ENCODE results near the gene ALKBH4. TPM values are rescaled to one million over a fixed set of nuclear protein-coding genes. Genes with fewer than 3 reads are reported as not detected.

The ALKBH4 gene
- polyA plus RNA-seq, 1 of the 3 experiments (the other 2 are of a cell fraction), result 18.1 TPM

DNA sequence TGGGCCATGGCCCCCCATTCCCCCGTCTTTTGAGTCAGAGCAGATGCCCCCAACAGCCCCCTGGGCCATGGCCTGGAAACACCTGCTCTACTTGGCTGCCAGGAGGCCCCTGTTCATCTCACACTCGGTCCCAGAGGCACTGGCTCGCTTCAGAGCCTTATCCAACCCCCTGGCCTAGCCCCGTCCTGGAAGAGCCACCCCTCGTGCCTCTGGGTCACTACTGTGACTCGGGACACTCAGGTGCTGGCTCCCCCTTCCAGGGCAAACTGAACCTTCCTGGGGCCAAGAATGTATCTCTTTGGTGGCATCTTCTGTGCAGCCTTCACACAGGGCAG is 7.1 kb upstream of the ALKBH4 start (continued):
- TF ChIP-seq FOXJ3 (CRISPR knock-in tag; IDR thresholded peaks at IDR 0.05), result no peak

DNA sequence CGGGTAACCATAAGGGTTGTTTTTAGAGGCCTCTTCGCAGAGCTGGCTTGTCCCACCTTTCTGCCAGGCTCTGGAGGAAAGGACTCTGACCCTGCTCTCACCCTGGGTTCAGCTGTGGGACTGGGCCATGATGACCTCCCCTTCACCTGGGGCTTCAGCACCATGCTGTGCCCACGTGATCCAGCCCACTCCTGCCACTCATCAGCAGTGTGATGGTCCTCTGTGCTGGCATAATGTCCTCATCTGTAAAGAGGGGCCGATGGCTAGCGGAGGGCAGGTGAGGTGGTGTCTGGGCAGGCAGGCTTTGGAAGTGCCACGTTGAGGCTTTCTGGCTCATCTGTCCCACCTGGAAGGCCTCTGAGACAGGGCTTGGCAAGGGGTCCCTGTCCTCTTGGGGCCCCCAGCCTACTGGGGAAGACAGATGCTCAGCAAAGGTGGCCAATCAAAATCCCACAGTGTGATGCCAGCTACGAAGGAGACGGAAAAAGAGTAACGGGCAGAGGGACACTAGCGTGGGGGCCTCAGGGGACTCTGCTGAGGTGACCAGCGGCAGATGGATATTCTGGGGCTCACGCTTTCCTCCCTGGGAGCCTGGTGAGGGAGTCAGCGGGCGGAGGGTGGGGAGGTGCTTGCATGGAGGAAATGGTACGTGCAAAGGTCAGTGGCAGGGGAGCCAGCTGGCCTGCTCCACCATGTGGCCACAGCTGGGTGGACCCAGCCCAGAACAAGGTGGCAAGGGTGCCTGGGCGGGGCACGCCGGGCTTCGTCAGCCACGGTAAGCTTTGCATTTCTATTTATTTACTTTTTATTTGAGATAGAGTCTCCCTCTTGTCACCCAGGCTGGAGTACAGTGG is 5.5 kb upstream of the ALKBH4 start:
- no peak overlapping the region for H3K9ac ChIP-seq
- WGBS (ENCODE audit: low lambda C conversion rate), result 87% methylated on average over 16 of the region's 20 CpGs
- H4K20me1 ChIP-seq (ENCODE audit: insufficient read depth), result peaks cover 4% of the 10 kb centered on the region; the same call in 1 of the 2 replicates
- H2AFZ ChIP-seq (ENCODE audit: low read depth), result no peak overlapping the region
- DNase-seq, result no peak
- H3K79me2 ChIP-seq (ENCODE audit: insufficient read depth), result peaks cover 11% of the 10 kb centered on the region
- POLR2A ChIA-PET, result interaction anchor here (0.7 kb wide), 1 partner anchor 184 kb away, joined by 3 read pairs; the partner anchor contains the start of gene SH2B2
- TF ChIP-seq MXI1 (IDR thresholded peaks at IDR 0.05; ENCODE audit: low read depth, low read length), result no peak
- no peak for TF ChIP-seq TEAD4 (IDR thresholded peaks at IDR 0.05; ENCODE audit: borderline replicate concordance, insufficient read depth)
- TF ChIP-seq, protein P1, sequence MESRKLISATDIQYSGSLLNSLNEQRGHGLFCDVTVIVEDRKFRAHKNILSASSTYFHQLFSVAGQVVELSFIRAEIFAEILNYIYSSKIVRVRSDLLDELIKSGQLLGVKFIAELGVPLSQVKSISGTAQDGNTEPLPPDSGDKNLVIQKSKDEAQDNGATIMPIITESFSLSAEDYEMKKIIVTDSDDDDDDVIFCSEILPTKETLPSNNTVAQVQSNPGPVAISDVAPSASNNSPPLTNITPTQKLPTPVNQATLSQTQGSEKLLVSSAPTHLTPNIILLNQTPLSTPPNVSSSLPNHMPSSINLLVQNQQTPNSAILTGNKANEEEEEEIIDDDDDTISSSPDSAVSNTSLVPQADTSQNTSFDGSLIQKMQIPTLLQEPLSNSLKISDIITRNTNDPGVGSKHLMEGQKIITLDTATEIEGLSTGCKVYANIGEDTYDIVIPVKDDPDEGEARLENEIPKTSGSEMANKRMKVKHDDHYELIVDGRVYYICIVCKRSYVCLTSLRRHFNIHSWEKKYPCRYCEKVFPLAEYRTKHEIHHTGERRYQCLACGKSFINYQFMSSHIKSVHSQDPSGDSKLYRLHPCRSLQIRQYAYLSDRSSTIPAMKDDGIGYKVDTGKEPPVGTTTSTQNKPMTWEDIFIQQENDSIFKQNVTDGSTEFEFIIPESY (IDR thresholded peaks at IDR 0.05; ENCODE audit: borderline replicate concordance, low read depth), result no peak
- no peak overlapping the region for H3K4me3 ChIP-seq (ENCODE audit: low read depth in 2 of 2, low read length in 1 of 2)
- H3K9me3 ChIP-seq, result no peaks in the 10 kb centered on the region
- H3K9me2 ChIP-seq, result no peaks in the 10 kb centered on the region
- peaks cover 5 to 7% of the 10 kb centered on the region in 2 experiments; a peak in 2 of 4 replicates for H3K4me1 ChIP-seq (ENCODE audit: control insufficient read depth in 1 of 2, insufficient read depth in 2 of 2, low read depth in 1 of 2, low read length in 1 of 2)
- no peak overlapping the region for H3K4me2 ChIP-seq
- CTCF ChIA-PET, result interaction anchor here (0.6 to 1.4 kb wide), 3 partner anchors 65 to 782 kb away, joined by 3 to 6 read pairs (median 5); no protein-coding TSS in a partner anchor
- no peaks in the 10 kb centered on the region for H3K27me3 ChIP-seq (ENCODE audit: insufficient read depth)
- H3F3A ChIP-seq (replicated peaks; ENCODE audit: insufficient read depth), result peaks cover 10% of the 10 kb centered on the region
- H3K36me3 ChIP-seq (replicated peaks in 1 of 2; ENCODE audit: control insufficient read depth in 1 of 2, insufficient read depth in 2 of 2, low read length in 1 of 2), result peaks cover 33 to 56% of the 10 kb centered on the region in 2 experiments
- no peak overlapping the region for H3K27ac ChIP-seq (ENCODE audit: low read depth in 2 of 2, low read length in 1 of 2)

DNA sequence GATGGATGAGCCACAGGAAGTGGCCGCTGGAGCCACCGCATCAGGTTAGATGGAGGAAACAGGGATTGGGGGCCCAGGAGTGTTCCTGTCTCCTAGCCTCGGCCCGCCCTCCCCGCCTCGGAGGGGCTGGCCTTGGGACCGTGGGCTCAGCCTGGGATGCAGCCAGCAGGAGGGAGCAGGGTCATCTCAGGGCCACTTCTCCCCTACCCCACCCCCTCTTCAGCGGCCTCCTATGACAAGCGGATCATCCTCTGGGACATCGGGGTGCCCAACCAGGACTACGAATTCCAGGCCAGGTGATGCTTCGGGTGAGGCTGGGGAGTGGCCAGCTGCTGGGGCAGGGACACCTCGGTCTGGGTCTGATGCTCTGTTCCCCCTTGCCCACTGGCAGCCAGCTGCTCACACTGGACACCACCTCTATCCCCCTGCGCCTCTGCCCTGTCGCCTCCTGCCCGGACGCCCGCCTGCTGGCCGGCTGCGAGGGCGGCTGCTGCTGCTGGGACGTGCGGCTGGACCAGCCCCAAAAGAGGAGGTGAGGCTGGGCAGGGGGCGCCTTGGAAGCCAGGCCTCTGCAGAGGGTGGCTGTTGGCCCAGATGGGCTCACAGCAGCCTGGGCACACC is 4.8 kb upstream of the ALKBH4 start:
- DNase-seq, result no peak
- ChIA-PET POLR2A (no interaction called here), CTCF (interaction anchor here (0.6 to 1.4 kb wide), 2 partner anchors 65 to 781 kb away, joined by 3 to 6 read pairs; no protein-coding TSS in a partner anchor)
- peaks cover 4% of the 10 kb centered on the region; the same call in 1 of the 2 replicates for H4K20me1 ChIP-seq (ENCODE audit: insufficient read depth)
- no peak overlapping the region for H3K27ac ChIP-seq (ENCODE audit: low read depth in 2 of 2, low read length in 1 of 2)
- H3K9me2 ChIP-seq, result no peaks in the 10 kb centered on the region
- H3K9me3 ChIP-seq, result no peaks in the 10 kb centered on the region
- H3K79me2 ChIP-seq (ENCODE audit: insufficient read depth), result peaks cover 16% of the 10 kb centered on the region
- peaks cover 5 to 7% of the 10 kb centered on the region in 2 experiments; a peak in 2 of 4 replicates for H3K4me1 ChIP-seq (ENCODE audit: control insufficient read depth in 1 of 2, insufficient read depth in 2 of 2, low read depth in 1 of 2, low read length in 1 of 2)
- H3K9ac ChIP-seq, result no peak overlapping the region
- H3K36me3 ChIP-seq (replicated peaks in 1 of 2; ENCODE audit: control insufficient read depth in 1 of 2, insufficient read depth in 2 of 2, low read length in 1 of 2), result peaks cover 33 to 56% of the 10 kb centered on the region in 2 experiments
- no peak overlapping the region for H3K4me3 ChIP-seq (ENCODE audit: low read depth in 2 of 2, low read length in 1 of 2)
- no peaks in the 10 kb centered on the region for H3K27me3 ChIP-seq (ENCODE audit: insufficient read depth)
- WGBS (ENCODE audit: low lambda C conversion rate), result 96% methylated on average over 12 of the region's 24 CpGs
- peaks cover 10% of the 10 kb centered on the region for H3F3A ChIP-seq (replicated peaks; ENCODE audit: insufficient read depth)
- H3K4me2 ChIP-seq, result no peak overlapping the region
- no peak overlapping the region for H2AFZ ChIP-seq (ENCODE audit: low read depth)
- TF ChIP-seq, protein P2, sequence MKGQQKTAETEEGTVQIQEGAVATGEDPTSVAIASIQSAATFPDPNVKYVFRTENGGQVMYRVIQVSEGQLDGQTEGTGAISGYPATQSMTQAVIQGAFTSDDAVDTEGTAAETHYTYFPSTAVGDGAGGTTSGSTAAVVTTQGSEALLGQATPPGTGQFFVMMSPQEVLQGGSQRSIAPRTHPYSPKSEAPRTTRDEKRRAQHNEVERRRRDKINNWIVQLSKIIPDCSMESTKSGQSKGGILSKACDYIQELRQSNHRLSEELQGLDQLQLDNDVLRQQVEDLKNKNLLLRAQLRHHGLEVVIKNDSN (IDR thresholded peaks at IDR 0.05; ENCODE audit: borderline replicate concordance, low read depth), result no peak
- TF ChIP-seq MXI1 (IDR thresholded peaks at IDR 0.05; ENCODE audit: low read depth, low read length) (no peak), GATA2 (CRISPR knock-in tag; IDR thresholded peaks at IDR 0.05) (no peak), EP300 (IDR thresholded peaks at IDR 0.05; ENCODE audit: borderline replicate concordance in 1 of 2, low read depth in 1 of 2, low read length in 1 of 2) (no peak), TCF12 (IDR thresholded peaks at IDR 0.05) (no peak), MEF2A (IDR thresholded peaks at IDR 0.05; ENCODE audit: borderline replicate concordance, low read depth) (no peak), CHD2 (IDR thresholded peaks at IDR 0.05; ENCODE audit: low read length, partially characterized antibody) (no peak), RCOR1 (IDR thresholded peaks at IDR 0.05; ENCODE audit: low read length) (no peak)
- TF ChIP-seq, protein P3, sequence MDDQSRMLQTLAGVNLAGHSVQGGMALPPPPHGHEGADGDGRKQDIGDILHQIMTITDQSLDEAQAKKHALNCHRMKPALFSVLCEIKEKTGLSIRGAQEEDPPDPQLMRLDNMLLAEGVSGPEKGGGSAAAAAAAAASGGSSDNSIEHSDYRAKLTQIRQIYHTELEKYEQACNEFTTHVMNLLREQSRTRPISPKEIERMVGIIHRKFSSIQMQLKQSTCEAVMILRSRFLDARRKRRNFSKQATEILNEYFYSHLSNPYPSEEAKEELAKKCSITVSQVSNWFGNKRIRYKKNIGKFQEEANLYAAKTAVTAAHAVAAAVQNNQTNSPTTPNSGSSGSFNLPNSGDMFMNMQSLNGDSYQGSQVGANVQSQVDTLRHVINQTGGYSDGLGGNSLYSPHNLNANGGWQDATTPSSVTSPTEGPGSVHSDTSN (IDR thresholded peaks at IDR 0.05), result no peak
- TF ChIP-seq, protein P4, sequence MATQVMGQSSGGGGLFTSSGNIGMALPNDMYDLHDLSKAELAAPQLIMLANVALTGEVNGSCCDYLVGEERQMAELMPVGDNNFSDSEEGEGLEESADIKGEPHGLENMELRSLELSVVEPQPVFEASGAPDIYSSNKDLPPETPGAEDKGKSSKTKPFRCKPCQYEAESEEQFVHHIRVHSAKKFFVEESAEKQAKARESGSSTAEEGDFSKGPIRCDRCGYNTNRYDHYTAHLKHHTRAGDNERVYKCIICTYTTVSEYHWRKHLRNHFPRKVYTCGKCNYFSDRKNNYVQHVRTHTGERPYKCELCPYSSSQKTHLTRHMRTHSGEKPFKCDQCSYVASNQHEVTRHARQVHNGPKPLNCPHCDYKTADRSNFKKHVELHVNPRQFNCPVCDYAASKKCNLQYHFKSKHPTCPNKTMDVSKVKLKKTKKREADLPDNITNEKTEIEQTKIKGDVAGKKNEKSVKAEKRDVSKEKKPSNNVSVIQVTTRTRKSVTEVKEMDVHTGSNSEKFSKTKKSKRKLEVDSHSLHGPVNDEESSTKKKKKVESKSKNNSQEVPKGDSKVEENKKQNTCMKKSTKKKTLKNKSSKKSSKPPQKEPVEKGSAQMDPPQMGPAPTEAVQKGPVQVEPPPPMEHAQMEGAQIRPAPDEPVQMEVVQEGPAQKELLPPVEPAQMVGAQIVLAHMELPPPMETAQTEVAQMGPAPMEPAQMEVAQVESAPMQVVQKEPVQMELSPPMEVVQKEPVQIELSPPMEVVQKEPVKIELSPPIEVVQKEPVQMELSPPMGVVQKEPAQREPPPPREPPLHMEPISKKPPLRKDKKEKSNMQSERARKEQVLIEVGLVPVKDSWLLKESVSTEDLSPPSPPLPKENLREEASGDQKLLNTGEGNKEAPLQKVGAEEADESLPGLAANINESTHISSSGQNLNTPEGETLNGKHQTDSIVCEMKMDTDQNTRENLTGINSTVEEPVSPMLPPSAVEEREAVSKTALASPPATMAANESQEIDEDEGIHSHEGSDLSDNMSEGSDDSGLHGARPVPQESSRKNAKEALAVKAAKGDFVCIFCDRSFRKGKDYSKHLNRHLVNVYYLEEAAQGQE (IDR thresholded peaks at IDR 0.05; ENCODE audit: low read depth, low read length), result no peak

All from SK-N-SH (cell line).